ENCODE data around the gene TCF12.

Gene TCF12

DNA sequence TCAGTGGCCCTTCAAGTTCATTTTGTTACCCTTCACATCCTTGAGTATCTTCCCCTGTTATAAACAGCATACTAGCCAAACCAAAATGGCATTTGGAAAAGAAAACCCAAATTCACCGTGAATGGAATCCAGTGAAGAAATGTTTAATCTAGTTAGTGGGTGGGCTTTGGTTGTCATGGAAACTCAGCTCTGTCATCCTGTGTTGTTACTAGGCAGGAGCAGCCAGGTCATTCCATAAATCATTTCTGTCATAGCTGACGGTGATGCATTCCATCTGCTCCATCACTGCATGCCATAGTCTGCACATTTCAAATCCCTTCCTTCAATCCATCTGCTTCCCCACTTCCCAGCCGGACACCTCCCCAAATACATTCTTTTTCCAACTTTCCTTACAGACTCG is 317.4 kb downstream of the TCF12 start:
- H3K36me3 Mint-ChIP-seq = peaks cover 28% of the 10 kb centered on the region
- no peak overlapping the region for H3K4me3 Mint-ChIP-seq
- DNase-seq (ENCODE audit: low spot score in 2 of 2) (no peak), ATAC-seq (ENCODE audit: low read depth) (no peak)
- H3K4me1 Mint-ChIP-seq = peaks cover 7% of the 10 kb centered on the region
- H3K9me3 Mint-ChIP-seq = no peaks in the 10 kb centered on the region
- H3K27me3 Mint-ChIP-seq = no peaks in the 10 kb centered on the region
- H3K27ac Mint-ChIP-seq = no peak overlapping the region

DNA sequence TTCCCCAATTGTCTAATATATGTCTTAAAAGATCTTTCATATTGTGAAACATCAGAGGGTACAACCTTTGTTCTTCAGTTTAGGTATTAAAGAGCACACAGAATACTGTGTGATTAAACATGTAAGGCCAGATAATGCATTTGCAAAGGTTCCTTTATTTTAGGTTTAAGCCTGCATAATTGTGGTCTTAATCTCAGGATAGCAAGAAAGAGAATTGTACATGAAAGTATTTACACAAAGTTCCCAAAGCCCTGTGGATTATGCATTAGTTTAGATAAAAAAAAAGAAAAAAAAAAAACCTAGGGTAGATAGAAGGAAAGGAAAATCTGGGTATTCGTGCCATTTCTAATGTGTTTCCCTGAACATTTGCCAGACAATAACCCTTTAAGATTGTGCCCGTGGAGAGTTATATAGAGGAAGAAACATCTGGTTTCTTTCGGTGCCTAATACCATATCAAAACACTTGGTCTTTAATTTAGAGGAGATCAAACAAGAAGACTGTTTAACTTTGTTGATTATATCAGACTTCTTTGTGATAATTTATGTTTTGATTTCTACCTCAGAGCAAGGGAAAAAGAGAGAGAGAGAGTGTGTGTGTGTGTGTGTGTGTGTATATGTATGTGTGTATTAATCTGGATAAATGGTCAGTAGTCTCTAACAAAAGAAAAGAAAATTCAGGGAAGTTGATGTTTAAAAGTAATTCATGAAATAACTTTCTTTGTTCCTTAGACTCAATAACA is 318.3 kb downstream of the TCF12 start:
- Mint-ChIP-seq H3K27me3 (no peaks in the 10 kb centered on the region), H3K27ac (no peak overlapping the region), H3K4me3 (no peak overlapping the region), H3K36me3 (peaks cover 32% of the 10 kb centered on the region), H3K4me1 (peaks cover 7% of the 10 kb centered on the region), H3K9me3 (no peaks in the 10 kb centered on the region)
- DNase-seq (ENCODE audit: low spot score in 2 of 2) (no peak), ATAC-seq (ENCODE audit: low read depth) (no peak)

DNA sequence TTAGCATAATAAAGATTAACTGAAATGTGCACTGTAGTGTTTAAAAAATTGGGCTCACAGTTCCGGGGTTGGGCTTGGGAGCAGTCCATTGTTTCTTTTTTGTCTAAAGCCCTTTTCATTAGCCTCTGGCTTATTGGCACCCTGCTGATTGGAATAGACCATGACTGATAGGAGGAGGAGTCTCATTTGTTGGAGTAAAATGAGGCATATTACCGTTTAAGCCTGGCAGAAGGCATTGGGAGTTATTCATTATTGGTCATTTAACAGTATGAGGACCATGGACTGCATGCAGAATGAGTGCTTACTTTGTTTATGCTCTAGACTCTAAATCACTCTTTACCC is 318.8 kb downstream of the TCF12 start:
- Mint-ChIP-seq H3K36me3 (peaks cover 30% of the 10 kb centered on the region), H3K27me3 (no peaks in the 10 kb centered on the region), H3K4me1 (peaks cover 7% of the 10 kb centered on the region), H3K4me3 (no peak overlapping the region), H3K27ac (no peak overlapping the region), H3K9me3 (no peaks in the 10 kb centered on the region)
- no peak for ATAC-seq (ENCODE audit: low read depth)
- DNase-seq (ENCODE audit: low spot score in 2 of 2) = no peak

DNA sequence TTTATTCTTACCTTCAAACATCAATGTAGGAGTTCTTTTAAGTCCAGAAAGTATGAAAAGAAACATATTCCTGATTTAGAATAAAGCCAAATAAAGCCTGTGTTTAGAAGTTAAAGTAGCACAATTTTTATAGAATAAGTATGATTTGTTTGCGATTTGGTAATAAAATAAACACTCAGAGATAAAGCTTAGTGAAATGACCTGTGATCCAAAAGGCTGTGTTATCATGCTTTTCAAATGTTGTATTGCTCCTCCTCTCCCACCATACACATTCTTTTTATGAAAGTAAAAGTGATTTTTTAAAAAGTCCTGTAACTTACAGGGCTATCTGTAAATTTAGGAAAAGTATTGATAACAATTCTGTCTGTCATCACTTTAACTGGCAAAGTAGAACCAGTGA is 319.2 kb downstream of the TCF12 start:
- DNase-seq (ENCODE audit: low spot score in 2 of 2) (no peak), ATAC-seq (ENCODE audit: low read depth) (no peak)
- H3K4me1 Mint-ChIP-seq = peaks cover 5% of the 10 kb centered on the region
- H3K36me3 Mint-ChIP-seq = peaks cover 27% of the 10 kb centered on the region
- H3K4me3 Mint-ChIP-seq = no peak overlapping the region
- no peaks in the 10 kb centered on the region for H3K9me3 Mint-ChIP-seq
- H3K27ac Mint-ChIP-seq = no peak overlapping the region
- no peaks in the 10 kb centered on the region for H3K27me3 Mint-ChIP-seq

DNA sequence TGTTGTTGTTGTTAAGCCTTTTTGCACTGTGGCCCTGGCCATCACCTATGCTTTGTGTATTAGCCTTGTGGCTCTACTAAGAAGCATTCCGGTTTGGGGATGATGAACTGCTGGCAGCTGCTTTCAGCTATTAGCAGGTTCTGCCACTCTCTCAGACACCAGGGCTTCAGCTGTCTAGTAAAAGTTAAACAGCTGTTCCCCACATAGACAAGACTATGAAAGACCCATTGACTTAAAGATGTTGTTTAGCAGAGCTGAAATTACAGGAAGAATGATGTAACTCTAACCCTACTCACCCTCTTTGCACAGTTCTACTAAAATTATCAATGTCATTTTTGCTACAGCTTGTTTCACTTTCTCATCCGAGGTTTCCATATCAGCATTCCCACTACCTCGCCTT is 326.7 kb downstream of the TCF12 start:
- ATAC-seq (ENCODE audit: low read depth) = no peak
- peaks cover 27% of the 10 kb centered on the region for H3K36me3 Mint-ChIP-seq
- no peak overlapping the region for H3K4me3 Mint-ChIP-seq
- peak overlapping the region; percentile 1 for H3K27ac Mint-ChIP-seq
- H3K4me1 Mint-ChIP-seq = peaks cover 5% of the 10 kb centered on the region
- no peak for DNase-seq (ENCODE audit: low spot score in 2 of 2)
- no peaks in the 10 kb centered on the region for H3K9me3 Mint-ChIP-seq
- no peaks in the 10 kb centered on the region for H3K27me3 Mint-ChIP-seq

GRCh38 chr15:57245714-57246113 is 327.3 kb downstream of the TCF12 start:
- H3K27ac Mint-ChIP-seq = peak overlapping the region; percentile 1
- H3K4me3 Mint-ChIP-seq = no peak overlapping the region
- no peak for ATAC-seq (ENCODE audit: low read depth)
- H3K27me3 Mint-ChIP-seq = no peaks in the 10 kb centered on the region
- H3K4me1 Mint-ChIP-seq = peaks cover 5% of the 10 kb centered on the region
- H3K36me3 Mint-ChIP-seq = peaks cover 29% of the 10 kb centered on the region
- no peak for DNase-seq (ENCODE audit: low spot score in 2 of 2)
- no peaks in the 10 kb centered on the region for H3K9me3 Mint-ChIP-seq

DNA sequence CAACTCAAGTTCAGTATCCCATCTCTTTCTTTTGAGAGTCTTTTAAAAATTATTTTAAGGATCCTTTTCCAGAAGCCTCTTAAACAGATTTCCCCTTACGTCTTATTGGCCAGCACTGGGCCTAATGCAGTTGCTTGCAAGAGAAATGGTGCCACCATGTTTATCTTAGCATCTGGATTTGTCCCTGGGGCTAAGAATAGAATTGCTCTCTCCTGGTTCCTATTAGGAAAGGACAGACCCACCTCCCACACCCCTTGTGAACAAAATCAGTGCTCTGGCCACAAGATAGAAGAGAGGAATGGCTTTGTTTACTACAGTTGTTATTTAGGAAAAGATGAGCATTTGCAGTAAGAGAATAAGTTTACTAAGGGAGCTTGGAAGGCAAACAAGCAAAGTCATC is 329.6 kb downstream of the TCF12 start:
- Mint-ChIP-seq H3K36me3 (peaks cover 30% of the 10 kb centered on the region), H3K4me3 (no peak overlapping the region), H3K4me1 (peaks cover 7% of the 10 kb centered on the region), H3K27ac (peak overlapping the region; percentile 1), H3K27me3 (no peaks in the 10 kb centered on the region), H3K9me3 (no peaks in the 10 kb centered on the region)
- ATAC-seq (ENCODE audit: low read depth) = no peak
- no peak for DNase-seq (ENCODE audit: low spot score in 2 of 2)

- H3K4me3 Mint-ChIP-seq = no peak overlapping the region
- DNase-seq (ENCODE audit: low spot score in 2 of 2) = no peak
- no peak for ATAC-seq (ENCODE audit: low read depth)
- no peaks in the 10 kb centered on the region for H3K9me3 Mint-ChIP-seq
- H3K27ac Mint-ChIP-seq = no peak overlapping the region
- H3K36me3 Mint-ChIP-seq = peaks cover 27% of the 10 kb centered on the region
- H3K4me1 Mint-ChIP-seq = peaks cover 9% of the 10 kb centered on the region
- H3K27me3 Mint-ChIP-seq = no peaks in the 10 kb centered on the region
These were observed 332.9 kb downstream of the TCF12 start for GRCh38 chr15:57251308-57251707.

DNA sequence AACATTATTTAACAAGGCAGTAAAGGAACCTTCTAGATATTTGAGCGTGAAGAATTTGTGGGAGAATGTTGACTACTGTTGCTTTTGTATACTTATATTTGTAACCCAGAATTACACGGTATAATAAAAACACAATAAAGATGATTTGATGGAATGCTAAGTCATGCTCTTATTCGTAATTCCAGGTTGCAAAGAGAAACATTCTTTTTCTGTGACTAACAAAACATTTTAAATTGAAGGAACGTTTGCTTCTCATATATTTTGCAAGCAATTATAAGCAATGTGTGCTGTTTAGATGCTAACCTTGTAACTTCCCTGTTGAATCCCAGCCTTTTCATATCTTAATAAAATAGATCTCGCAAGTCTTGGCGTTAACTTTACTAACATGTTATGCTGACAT is 333.5 kb downstream of the TCF12 start:
- no peak for ATAC-seq (ENCODE audit: low read depth)
- Mint-ChIP-seq H3K27ac (no peak overlapping the region), H3K36me3 (peaks cover 23% of the 10 kb centered on the region), H3K27me3 (no peaks in the 10 kb centered on the region), H3K4me3 (no peak overlapping the region), H3K9me3 (no peaks in the 10 kb centered on the region), H3K4me1 (peaks cover 7% of the 10 kb centered on the region)
- no peak for DNase-seq (ENCODE audit: low spot score in 2 of 2)

- ATAC-seq (ENCODE audit: low read depth) = no peak
- Mint-ChIP-seq H3K27me3 (no peaks in the 10 kb centered on the region), H3K36me3 (peaks cover 17% of the 10 kb centered on the region), H3K9me3 (no peaks in the 10 kb centered on the region), H3K4me3 (no peak overlapping the region), H3K4me1 (peaks cover 6% of the 10 kb centered on the region), H3K27ac (no peak overlapping the region)
- no peak for DNase-seq (ENCODE audit: low spot score in 2 of 2)
These were observed 334.6 kb downstream of the TCF12 start for GRCh38 chr15:57253082-57253481.

- DNase-seq (ENCODE audit: low spot score in 2 of 2) (no peak), ATAC-seq (ENCODE audit: low read depth) (no peak)
- H3K4me3 Mint-ChIP-seq = no peak overlapping the region
- H3K9me3 Mint-ChIP-seq = no peaks in the 10 kb centered on the region
- H3K27me3 Mint-ChIP-seq = no peaks in the 10 kb centered on the region
- no peak overlapping the region for H3K27ac Mint-ChIP-seq
- peaks cover 14% of the 10 kb centered on the region for H3K36me3 Mint-ChIP-seq
- peaks cover 4% of the 10 kb centered on the region for H3K4me1 Mint-ChIP-seq
These were observed 335.1 kb downstream of the TCF12 start for GRCh38 chr15:57253500-57253899.

GRCh38 chr15:57255751-57256341 is 337.4 kb downstream of the TCF12 start:
- peaks cover 12% of the 10 kb centered on the region for H3K36me3 Mint-ChIP-seq
- H3K27ac Mint-ChIP-seq = peak overlapping the region; percentile 14
- no peaks in the 10 kb centered on the region for H3K27me3 Mint-ChIP-seq
- peaks cover 11% of the 10 kb centered on the region for H3K4me1 Mint-ChIP-seq
- no peak overlapping the region for H3K4me3 Mint-ChIP-seq
- ATAC-seq (ENCODE audit: low read depth) = no peak
- H3K9me3 Mint-ChIP-seq = no peaks in the 10 kb centered on the region
- no peak for DNase-seq (ENCODE audit: low spot score in 2 of 2)

- peaks cover 13% of the 10 kb centered on the region for H3K36me3 Mint-ChIP-seq
- H3K27me3 Mint-ChIP-seq = no peaks in the 10 kb centered on the region
- H3K27ac Mint-ChIP-seq = no peak overlapping the region
- ATAC-seq (ENCODE audit: low read depth) = no peak
- no peaks in the 10 kb centered on the region for H3K9me3 Mint-ChIP-seq
- H3K4me1 Mint-ChIP-seq = peaks cover 13% of the 10 kb centered on the region
- no peak overlapping the region for H3K4me3 Mint-ChIP-seq
- no peak for DNase-seq (ENCODE audit: low spot score in 2 of 2)
These were observed 338.5 kb downstream of the TCF12 start for GRCh38 chr15:57256939-57257338.

GRCh38 chr15:57259568-57260040 is 341.2 kb downstream of the TCF12 start:
- ATAC-seq (ENCODE audit: low read depth) (peak; percentile 99), DNase-seq (ENCODE audit: low spot score in 2 of 2) (peak; percentile 16 to 22)
- Mint-ChIP-seq H3K36me3 (peaks cover 22% of the 10 kb centered on the region), H3K9me3 (no peaks in the 10 kb centered on the region), H3K27me3 (no peaks in the 10 kb centered on the region), H3K4me3 (peak overlapping the region; percentile 54), H3K27ac (peak overlapping the region; percentile 79), H3K4me1 (peaks cover 11% of the 10 kb centered on the region)

DNA sequence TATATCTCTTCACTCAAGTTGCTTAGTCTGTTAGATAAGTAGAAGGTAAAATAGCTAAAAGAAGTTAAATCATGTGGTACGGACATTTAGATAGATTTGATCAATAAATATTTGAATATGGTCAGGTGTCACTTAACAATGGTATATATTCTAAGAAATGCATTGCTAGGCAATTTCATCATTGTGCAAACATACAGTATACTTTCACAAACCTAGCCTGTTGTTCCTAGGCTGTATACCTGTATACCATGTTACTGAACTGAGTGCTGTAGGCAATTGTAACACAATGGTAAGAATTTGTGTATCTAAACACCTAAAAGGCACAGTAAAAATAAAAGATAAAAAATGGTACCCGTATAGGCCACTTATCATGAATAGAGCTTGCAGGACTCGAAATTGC is 345.1 kb downstream of the TCF12 start:
- no peaks in the 10 kb centered on the region for H3K27me3 Mint-ChIP-seq
- DNase-seq (ENCODE audit: low spot score in 2 of 2) (no peak), ATAC-seq (ENCODE audit: low read depth) (no peak)
- H3K9me3 Mint-ChIP-seq = no peaks in the 10 kb centered on the region
- H3K4me1 Mint-ChIP-seq = peaks cover 9% of the 10 kb centered on the region
- H3K36me3 Mint-ChIP-seq = peaks cover 18% of the 10 kb centered on the region
- H3K27ac Mint-ChIP-seq = no peak overlapping the region
- no peak overlapping the region for H3K4me3 Mint-ChIP-seq
